GM12878 (cell line): ENCODE measurements around the gene STX10. TPM values are rescaled to one million over a fixed set of nuclear protein-coding genes. Genes with fewer than 3 reads are reported as not detected.
A peak's percentile ranks its signal among the peaks of the same experiment; 100 is the strongest.

Experiments used
- CEBPB ChIP-seq, 2 experiments: fragments of 150-350 bp in 1 of 2; IDR thresholded peaks; 2 replicates each; pipeline ENCODE4 v1.6.1; 2012 to 2014; ENCODE audit warnings: low read depth in 2 of 2, low read length in 2 of 2, borderline replicate concordance in 1 of 2, inconsistent platforms in 1 of 2
- FOS ChIP-seq: IDR thresholded peaks from 3 replicates; pipeline ENCODE4 v1.6.1; 2011; ENCODE audit warnings: borderline replicate concordance; ENCODE audit not compliant: insufficient read length; ENCODE audit errors: extremely low read depth
- FOXM1 ChIP-seq: IDR thresholded peaks from 2 replicates; pipeline ENCODE4 v1.6.1; 2012; ENCODE audit warnings: low read depth, mild to moderate bottlenecking, inconsistent platforms, low read length, moderate library complexity
- HDAC6 ChIP-seq: fragments of 200-600 bp; sonication (generic); IDR thresholded peaks from one replicate; pipeline ENCODE4 v1.8.0; 2017; ENCODE audit warnings: antibody characterized with exemption; ENCODE audit not compliant: unreplicated experiment
- MTA2 ChIP-seq: fragments of 450-650 bp; IDR thresholded peaks from 2 replicates; pipeline ENCODE4 v1.6.1; 2016; ENCODE audit warnings: low read depth, mild to moderate bottlenecking, moderate library complexity
- NFXL1 ChIP-seq: fragments of 450-650 bp; IDR thresholded peaks from 2 replicates; pipeline ENCODE4 v1.6.1; 2017; ENCODE audit warnings: antibody characterized with exemption, mild to moderate bottlenecking, borderline replicate concordance
- NFYB ChIP-seq: IDR thresholded peaks from 2 replicates; pipeline ENCODE4 v1.6.1; 2011; ENCODE audit warnings: low read depth, mild to moderate bottlenecking, low read length, improper control_type of control experiment, moderate library complexity; ENCODE audit not compliant: insufficient read depth
- STAT3 ChIP-seq: IDR thresholded peaks from 2 replicates; pipeline ENCODE4 v1.6.1; 2011; ENCODE audit warnings: low read depth, low read length, improper control_type of control experiment
- TARDBP ChIP-seq: IDR thresholded peaks from 2 replicates; pipeline ENCODE4 v1.6.1; 2016; ENCODE audit warnings: borderline replicate concordance
- TBL1XR1 ChIP-seq: IDR thresholded peaks from 2 replicates; pipeline ENCODE4 v1.6.1; 2012; ENCODE audit warnings: low read depth, low read length, improper control_type of control experiment
- polyA plus RNA-seq, 11 experiments: library from polyadenylated mRNA; depleted of rRNA in 4 of 11; unstranded in 6 of 11; stranded (reverse) in 5 of 11; fragments of >200 nt; fragmentation: Nextera tagmentation in 4 of 11; fragmentation: Illumina TruSeq in 1 of 11; extraction: Ambion mirVana in 4 of 11; extraction: Trizol in 1 of 11; gene quantifications; 1 replicate in 1 of 11; 2 replicates in 10 of 11; pipeline versions ENCODE4 v1.2.1 to v1.2.3, GENCODE V29; 2011 to 2016; ENCODE audit warnings: inconsistent platforms in 2 of 11, missing spikeins in 2 of 11, low read depth in 1 of 11
- total RNA-seq, 4 experiments: library from RNA; depleted of rRNA in 3 of 4; stranded (reverse); fragments of >200 nt in 3 of 4; fragmentation: Illumina TruSeq in 1 of 4; extraction: Trizol in 1 of 4; gene quantifications; 2 replicates each; pipeline versions ENCODE4 v1.2.1 to v1.2.3, GENCODE V29; 2013 to 2021
- TF ChIP-seq, protein P1 (sequence below): fragments of 450-650 bp; IDR thresholded peaks from 2 replicates; pipeline ENCODE4 v1.6.1; 2017; ENCODE audit warnings: mild to moderate bottlenecking, moderate library complexity
- TF ChIP-seq, protein P2 (sequence below): fragments of 450-650 bp; IDR thresholded peaks from 2 replicates; pipeline ENCODE4 v1.6.1; 2017; ENCODE audit warnings: mild to moderate bottlenecking
- TF ChIP-seq, protein P3 (sequence below): fragments of 450-650 bp; IDR thresholded peaks from 2 replicates; pipeline ENCODE4 v1.6.1; 2016; ENCODE audit warnings: mild to moderate bottlenecking, moderate library complexity, borderline replicate concordance
- TF ChIP-seq, protein P4 (sequence below): fragments of 450-650 bp; IDR thresholded peaks from 2 replicates; pipeline ENCODE4 v1.6.1; 2018; ENCODE audit warnings: borderline replicate concordance, mild to moderate bottlenecking; ENCODE audit not compliant: partially characterized antibody

STX10 gene
- total and polyA plus RNA-seq, 10 of the 15 experiments (the other 5 are each of a cell fraction or from before 2014, with no cell fraction given): 0.56 to 76.1 (median 47.6) TPM

DNA sequence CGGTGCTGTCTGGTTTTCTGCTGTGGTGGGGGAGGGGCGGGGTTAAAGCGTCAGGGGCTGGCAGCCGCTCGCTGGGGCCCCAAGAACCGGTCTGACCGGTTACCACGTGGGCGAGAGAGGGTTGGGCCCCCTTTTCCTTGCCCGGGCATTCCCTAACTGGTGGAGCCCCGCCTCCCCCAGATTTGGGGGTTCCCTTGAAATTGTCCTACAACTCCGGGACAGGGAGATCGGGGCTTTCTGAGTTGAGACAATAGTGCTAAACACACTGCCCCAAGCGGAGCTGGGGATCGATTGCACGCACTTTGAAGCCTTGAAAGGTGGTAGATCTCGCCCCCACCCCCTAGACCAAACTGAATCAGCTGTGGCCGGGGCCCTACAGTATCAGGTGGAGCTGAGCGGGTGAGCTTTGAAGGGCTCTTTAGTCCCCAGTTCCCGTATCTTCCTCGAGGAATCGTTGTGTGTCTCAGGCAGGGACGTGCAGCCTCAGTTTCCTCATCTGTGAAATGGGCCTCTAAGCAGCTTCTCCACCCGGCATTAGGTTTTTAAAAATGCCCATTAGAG, 4.8 kb upstream of the STX10 start (continued):
- no peak for TF ChIP-seq TARDBP
- TF ChIP-seq, protein P1, sequence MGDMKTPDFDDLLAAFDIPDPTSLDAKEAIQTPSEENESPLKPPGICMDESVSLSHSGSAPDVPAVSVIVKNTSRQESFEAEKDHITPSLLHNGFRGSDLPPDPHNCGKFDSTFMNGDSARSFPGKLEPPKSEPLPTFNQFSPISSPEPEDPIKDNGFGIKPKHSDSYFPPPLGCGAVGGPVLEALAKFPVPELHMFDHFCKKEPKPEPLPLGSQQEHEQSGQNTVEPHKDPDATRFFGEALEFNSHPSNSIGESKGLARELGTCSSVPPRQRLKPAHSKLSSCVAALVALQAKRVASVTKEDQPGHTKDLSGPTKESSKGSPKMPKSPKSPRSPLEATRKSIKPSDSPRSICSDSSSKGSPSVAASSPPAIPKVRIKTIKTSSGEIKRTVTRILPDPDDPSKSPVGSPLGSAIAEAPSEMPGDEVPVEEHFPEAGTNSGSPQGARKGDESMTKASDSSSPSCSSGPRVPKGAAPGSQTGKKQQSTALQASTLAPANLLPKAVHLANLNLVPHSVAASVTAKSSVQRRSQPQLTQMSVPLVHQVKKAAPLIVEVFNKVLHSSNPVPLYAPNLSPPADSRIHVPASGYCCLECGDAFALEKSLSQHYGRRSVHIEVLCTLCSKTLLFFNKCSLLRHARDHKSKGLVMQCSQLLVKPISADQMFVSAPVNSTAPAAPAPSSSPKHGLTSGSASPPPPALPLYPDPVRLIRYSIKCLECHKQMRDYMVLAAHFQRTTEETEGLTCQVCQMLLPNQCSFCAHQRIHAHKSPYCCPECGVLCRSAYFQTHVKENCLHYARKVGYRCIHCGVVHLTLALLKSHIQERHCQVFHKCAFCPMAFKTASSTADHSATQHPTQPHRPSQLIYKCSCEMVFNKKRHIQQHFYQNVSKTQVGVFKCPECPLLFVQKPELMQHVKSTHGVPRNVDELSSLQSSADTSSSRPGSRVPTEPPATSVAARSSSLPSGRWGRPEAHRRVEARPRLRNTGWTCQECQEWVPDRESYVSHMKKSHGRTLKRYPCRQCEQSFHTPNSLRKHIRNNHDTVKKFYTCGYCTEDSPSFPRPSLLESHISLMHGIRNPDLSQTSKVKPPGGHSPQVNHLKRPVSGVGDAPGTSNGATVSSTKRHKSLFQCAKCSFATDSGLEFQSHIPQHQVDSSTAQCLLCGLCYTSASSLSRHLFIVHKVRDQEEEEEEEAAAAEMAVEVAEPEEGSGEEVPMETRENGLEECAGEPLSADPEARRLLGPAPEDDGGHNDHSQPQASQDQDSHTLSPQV: no peak
- no peak for TF ChIP-seq FOXM1
- TF ChIP-seq, protein P2, sequence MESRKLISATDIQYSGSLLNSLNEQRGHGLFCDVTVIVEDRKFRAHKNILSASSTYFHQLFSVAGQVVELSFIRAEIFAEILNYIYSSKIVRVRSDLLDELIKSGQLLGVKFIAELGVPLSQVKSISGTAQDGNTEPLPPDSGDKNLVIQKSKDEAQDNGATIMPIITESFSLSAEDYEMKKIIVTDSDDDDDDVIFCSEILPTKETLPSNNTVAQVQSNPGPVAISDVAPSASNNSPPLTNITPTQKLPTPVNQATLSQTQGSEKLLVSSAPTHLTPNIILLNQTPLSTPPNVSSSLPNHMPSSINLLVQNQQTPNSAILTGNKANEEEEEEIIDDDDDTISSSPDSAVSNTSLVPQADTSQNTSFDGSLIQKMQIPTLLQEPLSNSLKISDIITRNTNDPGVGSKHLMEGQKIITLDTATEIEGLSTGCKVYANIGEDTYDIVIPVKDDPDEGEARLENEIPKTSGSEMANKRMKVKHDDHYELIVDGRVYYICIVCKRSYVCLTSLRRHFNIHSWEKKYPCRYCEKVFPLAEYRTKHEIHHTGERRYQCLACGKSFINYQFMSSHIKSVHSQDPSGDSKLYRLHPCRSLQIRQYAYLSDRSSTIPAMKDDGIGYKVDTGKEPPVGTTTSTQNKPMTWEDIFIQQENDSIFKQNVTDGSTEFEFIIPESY: no peak
- TF ChIP-seq, protein P3, sequence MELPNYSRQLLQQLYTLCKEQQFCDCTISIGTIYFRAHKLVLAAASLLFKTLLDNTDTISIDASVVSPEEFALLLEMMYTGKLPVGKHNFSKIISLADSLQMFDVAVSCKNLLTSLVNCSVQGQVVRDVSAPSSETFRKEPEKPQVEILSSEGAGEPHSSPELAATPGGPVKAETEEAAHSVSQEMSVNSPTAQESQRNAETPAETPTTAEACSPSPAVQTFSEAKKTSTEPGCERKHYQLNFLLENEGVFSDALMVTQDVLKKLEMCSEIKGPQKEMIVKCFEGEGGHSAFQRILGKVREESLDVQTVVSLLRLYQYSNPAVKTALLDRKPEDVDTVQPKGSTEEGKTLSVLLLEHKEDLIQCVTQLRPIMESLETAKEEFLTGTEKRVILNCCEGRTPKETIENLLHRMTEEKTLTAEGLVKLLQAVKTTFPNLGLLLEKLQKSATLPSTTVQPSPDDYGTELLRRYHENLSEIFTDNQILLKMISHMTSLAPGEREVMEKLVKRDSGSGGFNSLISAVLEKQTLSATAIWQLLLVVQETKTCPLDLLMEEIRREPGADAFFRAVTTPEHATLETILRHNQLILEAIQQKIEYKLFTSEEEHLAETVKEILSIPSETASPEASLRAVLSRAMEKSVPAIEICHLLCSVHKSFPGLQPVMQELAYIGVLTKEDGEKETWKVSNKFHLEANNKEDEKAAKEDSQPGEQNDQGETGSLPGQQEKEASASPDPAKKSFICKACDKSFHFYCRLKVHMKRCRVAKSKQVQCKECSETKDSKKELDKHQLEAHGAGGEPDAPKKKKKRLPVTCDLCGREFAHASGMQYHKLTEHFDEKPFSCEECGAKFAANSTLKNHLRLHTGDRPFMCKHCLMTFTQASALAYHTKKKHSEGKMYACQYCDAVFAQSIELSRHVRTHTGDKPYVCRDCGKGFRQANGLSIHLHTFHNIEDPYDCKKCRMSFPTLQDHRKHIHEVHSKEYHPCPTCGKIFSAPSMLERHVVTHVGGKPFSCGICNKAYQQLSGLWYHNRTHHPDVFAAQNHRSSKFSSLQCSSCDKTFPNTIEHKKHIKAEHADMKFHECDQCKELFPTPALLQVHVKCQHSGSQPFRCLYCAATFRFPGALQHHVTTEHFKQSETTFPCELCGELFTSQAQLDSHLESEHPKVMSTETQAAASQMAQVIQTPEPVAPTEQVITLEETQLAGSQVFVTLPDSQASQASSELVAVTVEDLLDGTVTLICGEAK: no peak
- TF ChIP-seq, protein P4, sequence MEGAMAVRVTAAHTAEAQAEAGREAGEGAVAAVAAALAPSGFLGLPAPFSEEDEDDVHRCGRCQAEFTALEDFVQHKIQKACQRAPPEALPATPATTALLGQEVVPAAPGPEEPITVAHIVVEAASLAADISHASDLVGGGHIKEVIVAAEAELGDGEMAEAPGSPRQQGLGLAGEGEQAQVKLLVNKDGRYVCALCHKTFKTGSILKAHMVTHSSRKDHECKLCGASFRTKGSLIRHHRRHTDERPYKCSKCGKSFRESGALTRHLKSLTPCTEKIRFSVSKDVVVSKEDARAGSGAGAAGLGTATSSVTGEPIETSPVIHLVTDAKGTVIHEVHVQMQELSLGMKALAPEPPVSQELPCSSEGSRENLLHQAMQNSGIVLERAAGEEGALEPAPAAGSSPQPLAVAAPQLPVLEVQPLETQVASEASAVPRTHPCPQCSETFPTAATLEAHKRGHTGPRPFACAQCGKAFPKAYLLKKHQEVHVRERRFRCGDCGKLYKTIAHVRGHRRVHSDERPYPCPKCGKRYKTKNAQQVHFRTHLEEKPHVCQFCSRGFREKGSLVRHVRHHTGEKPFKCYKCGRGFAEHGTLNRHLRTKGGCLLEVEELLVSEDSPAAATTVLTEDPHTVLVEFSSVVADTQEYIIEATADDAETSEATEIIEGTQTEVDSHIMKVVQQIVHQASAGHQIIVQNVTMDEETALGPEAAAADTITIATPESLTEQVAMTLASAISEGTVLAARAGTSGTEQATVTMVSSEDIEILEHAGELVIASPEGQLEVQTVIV: no peak
- TF ChIP-seq TBL1XR1: no peak
- TF ChIP-seq HDAC6: no peak
- no peak for TF ChIP-seq STAT3
- TF ChIP-seq NFXL1: no peak
- TF ChIP-seq CEBPB (IDR thresholded peaks at IDR 0.05; ENCODE audit: borderline replicate concordance in 1 of 2, low read depth in 2 of 2, low read length in 2 of 2): no peak
- TF ChIP-seq MTA2: peak; percentile 47
- no peak for TF ChIP-seq NFYB
- TF ChIP-seq FOS: no peak
